Testis (tissue), 2 donors: Measurements from ENCODE around the gene ANKH.

Source experiments
- CTCF ChIP-seq, 3 experiments: fragments of 450-650 bp in 2 of 3; fragments of 200-600 bp in 1 of 3; sonication (generic) in 1 of 3; IDR thresholded peaks; one replicate each; pipeline ENCODE4 v1.5.1; 2016 to 2019; ENCODE audit warnings: antibody characterized with exemption in 3 of 3, mild to moderate bottlenecking in 2 of 3, moderate library complexity in 1 of 3
- POLR2A ChIP-seq: fragments of 450-650 bp; IDR thresholded peaks from one replicate; pipeline ENCODE4 v1.6.1; 2017; ENCODE audit warnings: antibody characterized with exemption, mild to moderate bottlenecking, moderate library complexity

- TF ChIP-seq POLR2A (no peak), CTCF (IDR thresholded peaks at IDR 0.05) (no peak)
Measured at GRCh38 chr5:14686517-14686916, 185.1 kb downstream of the ANKH start.
